ENCODE results near the gene MARK1. TPM values are rescaled to one million over a fixed set of nuclear protein-coding genes. Genes with fewer than 3 reads are reported as not detected.

Gene MARK1
- total and polyA plus RNA-seq, 2 experiments from 2014 or later, result 11.1 to 13.6 TPM

DNA sequence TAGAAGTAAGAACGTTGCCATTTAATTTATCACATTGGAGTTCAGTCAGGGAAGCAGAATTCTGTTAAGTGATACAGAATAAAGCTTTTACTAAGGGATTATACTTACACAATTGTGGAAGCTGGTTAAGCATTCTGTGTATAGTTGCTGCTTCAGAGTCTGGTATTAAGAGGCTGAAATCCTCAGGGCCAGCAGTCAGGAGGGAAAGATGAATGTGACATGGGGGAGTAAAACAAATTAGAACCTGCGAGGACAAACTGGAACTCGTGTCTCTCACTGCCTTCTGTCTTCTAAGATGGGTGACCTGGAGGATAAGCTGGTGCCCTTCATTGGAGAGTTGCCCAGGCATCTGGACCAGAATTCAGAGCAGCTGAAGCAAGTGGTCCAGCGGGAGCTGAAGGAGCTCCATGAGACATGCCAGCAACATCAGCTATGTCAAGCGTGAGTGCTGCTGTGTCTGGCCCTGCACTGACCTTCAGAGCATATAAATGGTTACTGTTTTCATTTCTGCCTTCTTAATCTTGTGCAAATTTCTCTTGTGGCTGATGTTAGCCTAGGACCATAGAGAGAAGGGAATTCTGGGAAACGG, 23.0 kb downstream of the MARK1 start:
- no peaks in the 10 kb centered on the region for H3K9me3 Mint-ChIP-seq
- no peaks in the 10 kb centered on the region for H3K36me3 ChIP-seq (ENCODE audit: insufficient read depth)
- H4K20me1 ChIP-seq (replicated peaks; ENCODE audit: insufficient read depth), result peaks cover 21% of the 10 kb centered on the region
- DNase-seq (ENCODE audit: low spot score) (no peak), ATAC-seq (no peak)
- H3K27ac ChIP-seq (ENCODE audit: low read depth), result no peak overlapping the region
- no peak overlapping the region for H3K4me3 Mint-ChIP-seq
- H3K36me3 Mint-ChIP-seq (ENCODE audit: low read depth), result 0 out of 3 replicates have a peak, but pooled peaks cover 4% of the 10 kb centered on the region
- no peak overlapping the region for H3K4me3 ChIP-seq
- H3K4me1 ChIP-seq (ENCODE audit: insufficient read depth), result peaks cover 3% of the 10 kb centered on the region; the same call in 1 of the 2 replicates
- peaks cover 3% of the 10 kb centered on the region for H3K4me1 Mint-ChIP-seq
- no peaks in the 10 kb centered on the region for H3K27me3 Mint-ChIP-seq (ENCODE audit: insufficient read depth, low read depth, poor library complexity)
- no peak overlapping the region for H3K27ac Mint-ChIP-seq
- H3K9me2 ChIP-seq (ENCODE audit: insufficient read depth), result no peaks in the 10 kb centered on the region; the same call in 1 of the 2 replicates
- peaks cover 98% of the 10 kb centered on the region for H3K79me2 ChIP-seq (replicated peaks; ENCODE audit: insufficient read depth)
- H3K27me3 ChIP-seq (ENCODE audit: insufficient read depth), result no peaks in the 10 kb centered on the region
- no peaks in the 10 kb centered on the region for H3F3A ChIP-seq (replicated peaks; ENCODE audit: low read depth)
- TF ChIP-seq ZNF331 (CRISPR knock-in tag; IDR thresholded peaks at IDR 0.05; ENCODE audit: low read depth), result no peak
- TF ChIP-seq, protein P1, sequence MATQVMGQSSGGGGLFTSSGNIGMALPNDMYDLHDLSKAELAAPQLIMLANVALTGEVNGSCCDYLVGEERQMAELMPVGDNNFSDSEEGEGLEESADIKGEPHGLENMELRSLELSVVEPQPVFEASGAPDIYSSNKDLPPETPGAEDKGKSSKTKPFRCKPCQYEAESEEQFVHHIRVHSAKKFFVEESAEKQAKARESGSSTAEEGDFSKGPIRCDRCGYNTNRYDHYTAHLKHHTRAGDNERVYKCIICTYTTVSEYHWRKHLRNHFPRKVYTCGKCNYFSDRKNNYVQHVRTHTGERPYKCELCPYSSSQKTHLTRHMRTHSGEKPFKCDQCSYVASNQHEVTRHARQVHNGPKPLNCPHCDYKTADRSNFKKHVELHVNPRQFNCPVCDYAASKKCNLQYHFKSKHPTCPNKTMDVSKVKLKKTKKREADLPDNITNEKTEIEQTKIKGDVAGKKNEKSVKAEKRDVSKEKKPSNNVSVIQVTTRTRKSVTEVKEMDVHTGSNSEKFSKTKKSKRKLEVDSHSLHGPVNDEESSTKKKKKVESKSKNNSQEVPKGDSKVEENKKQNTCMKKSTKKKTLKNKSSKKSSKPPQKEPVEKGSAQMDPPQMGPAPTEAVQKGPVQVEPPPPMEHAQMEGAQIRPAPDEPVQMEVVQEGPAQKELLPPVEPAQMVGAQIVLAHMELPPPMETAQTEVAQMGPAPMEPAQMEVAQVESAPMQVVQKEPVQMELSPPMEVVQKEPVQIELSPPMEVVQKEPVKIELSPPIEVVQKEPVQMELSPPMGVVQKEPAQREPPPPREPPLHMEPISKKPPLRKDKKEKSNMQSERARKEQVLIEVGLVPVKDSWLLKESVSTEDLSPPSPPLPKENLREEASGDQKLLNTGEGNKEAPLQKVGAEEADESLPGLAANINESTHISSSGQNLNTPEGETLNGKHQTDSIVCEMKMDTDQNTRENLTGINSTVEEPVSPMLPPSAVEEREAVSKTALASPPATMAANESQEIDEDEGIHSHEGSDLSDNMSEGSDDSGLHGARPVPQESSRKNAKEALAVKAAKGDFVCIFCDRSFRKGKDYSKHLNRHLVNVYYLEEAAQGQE (IDR thresholded peaks at IDR 0.05; ENCODE audit: unreplicated experiment), result no peak
- H2AFZ ChIP-seq, result no peak overlapping the region
- H3K4me2 ChIP-seq, result no peak overlapping the region

DNA sequence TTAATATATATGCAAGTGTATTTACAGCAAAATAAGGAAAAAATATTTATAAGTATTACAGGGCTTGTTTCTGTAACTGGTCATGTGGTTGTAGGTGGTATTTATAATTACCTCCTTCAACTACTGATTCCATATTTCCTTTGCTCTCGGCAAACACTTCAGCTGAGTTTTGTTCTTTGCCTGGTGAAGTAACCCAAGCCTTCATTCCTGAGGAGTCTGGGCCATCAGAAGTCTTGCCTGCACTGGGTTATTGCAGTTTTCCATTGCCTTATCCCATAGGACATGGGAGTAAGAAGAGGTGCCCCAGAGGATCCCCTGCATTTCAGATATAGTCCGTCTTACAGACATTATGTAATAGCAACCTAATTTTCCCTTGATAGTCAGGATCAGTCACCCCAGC, 23.8 kb downstream of the MARK1 start:
- H3F3A ChIP-seq (replicated peaks; ENCODE audit: low read depth), result no peaks in the 10 kb centered on the region
- no peaks in the 10 kb centered on the region for H3K27me3 Mint-ChIP-seq (ENCODE audit: insufficient read depth, low read depth, poor library complexity)
- H3K4me2 ChIP-seq, result no peak overlapping the region
- no peaks in the 10 kb centered on the region for H3K4me1 ChIP-seq (ENCODE audit: insufficient read depth)
- H3K4me3 ChIP-seq, result no peak overlapping the region
- H3K4me3 Mint-ChIP-seq, result no peak overlapping the region
- DNase-seq (ENCODE audit: low spot score) (no peak), ATAC-seq (no peak)
- no peak overlapping the region for H2AFZ ChIP-seq
- H3K27ac ChIP-seq (ENCODE audit: low read depth), result no peak overlapping the region
- H3K79me2 ChIP-seq (replicated peaks; ENCODE audit: insufficient read depth), result peaks cover 98% of the 10 kb centered on the region
- H4K20me1 ChIP-seq (replicated peaks; ENCODE audit: insufficient read depth), result peaks cover 17% of the 10 kb centered on the region
- no peaks in the 10 kb centered on the region; the same call in 2 of the 3 replicates for H3K4me1 Mint-ChIP-seq
- no peak overlapping the region for H3K27ac Mint-ChIP-seq
- H3K36me3 Mint-ChIP-seq (ENCODE audit: low read depth), result 0 out of 3 replicates have a peak, but pooled peaks cover 4% of the 10 kb centered on the region
- no peaks in the 10 kb centered on the region; the same call in 1 of the 2 replicates for H3K9me2 ChIP-seq (ENCODE audit: insufficient read depth)
- H3K9me3 Mint-ChIP-seq, result no peaks in the 10 kb centered on the region
- H3K27me3 ChIP-seq (ENCODE audit: insufficient read depth), result no peaks in the 10 kb centered on the region
- H3K36me3 ChIP-seq (ENCODE audit: insufficient read depth), result no peaks in the 10 kb centered on the region
- TF ChIP-seq CREB1 (CRISPR knock-in tag; IDR thresholded peaks at IDR 0.05; ENCODE audit: low read depth) (no peak), ZNF114 (CRISPR knock-in tag; IDR thresholded peaks at IDR 0.05) (no peak), ZNF331 (CRISPR knock-in tag; IDR thresholded peaks at IDR 0.05; ENCODE audit: low read depth) (no peak), EZH2phosphoT487 (IDR thresholded peaks at IDR 0.05; ENCODE audit: unreplicated experiment) (no peak), POLR2AphosphoS5 (IDR thresholded peaks at IDR 0.05; ENCODE audit: low read depth) (no peak)
- TF ChIP-seq, protein P2, sequence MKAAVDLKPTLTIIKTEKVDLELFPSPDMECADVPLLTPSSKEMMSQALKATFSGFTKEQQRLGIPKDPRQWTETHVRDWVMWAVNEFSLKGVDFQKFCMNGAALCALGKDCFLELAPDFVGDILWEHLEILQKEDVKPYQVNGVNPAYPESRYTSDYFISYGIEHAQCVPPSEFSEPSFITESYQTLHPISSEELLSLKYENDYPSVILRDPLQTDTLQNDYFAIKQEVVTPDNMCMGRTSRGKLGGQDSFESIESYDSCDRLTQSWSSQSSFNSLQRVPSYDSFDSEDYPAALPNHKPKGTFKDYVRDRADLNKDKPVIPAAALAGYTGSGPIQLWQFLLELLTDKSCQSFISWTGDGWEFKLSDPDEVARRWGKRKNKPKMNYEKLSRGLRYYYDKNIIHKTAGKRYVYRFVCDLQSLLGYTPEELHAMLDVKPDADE (IDR thresholded peaks at IDR 0.05), result no peak
- TF ChIP-seq, protein P3, sequence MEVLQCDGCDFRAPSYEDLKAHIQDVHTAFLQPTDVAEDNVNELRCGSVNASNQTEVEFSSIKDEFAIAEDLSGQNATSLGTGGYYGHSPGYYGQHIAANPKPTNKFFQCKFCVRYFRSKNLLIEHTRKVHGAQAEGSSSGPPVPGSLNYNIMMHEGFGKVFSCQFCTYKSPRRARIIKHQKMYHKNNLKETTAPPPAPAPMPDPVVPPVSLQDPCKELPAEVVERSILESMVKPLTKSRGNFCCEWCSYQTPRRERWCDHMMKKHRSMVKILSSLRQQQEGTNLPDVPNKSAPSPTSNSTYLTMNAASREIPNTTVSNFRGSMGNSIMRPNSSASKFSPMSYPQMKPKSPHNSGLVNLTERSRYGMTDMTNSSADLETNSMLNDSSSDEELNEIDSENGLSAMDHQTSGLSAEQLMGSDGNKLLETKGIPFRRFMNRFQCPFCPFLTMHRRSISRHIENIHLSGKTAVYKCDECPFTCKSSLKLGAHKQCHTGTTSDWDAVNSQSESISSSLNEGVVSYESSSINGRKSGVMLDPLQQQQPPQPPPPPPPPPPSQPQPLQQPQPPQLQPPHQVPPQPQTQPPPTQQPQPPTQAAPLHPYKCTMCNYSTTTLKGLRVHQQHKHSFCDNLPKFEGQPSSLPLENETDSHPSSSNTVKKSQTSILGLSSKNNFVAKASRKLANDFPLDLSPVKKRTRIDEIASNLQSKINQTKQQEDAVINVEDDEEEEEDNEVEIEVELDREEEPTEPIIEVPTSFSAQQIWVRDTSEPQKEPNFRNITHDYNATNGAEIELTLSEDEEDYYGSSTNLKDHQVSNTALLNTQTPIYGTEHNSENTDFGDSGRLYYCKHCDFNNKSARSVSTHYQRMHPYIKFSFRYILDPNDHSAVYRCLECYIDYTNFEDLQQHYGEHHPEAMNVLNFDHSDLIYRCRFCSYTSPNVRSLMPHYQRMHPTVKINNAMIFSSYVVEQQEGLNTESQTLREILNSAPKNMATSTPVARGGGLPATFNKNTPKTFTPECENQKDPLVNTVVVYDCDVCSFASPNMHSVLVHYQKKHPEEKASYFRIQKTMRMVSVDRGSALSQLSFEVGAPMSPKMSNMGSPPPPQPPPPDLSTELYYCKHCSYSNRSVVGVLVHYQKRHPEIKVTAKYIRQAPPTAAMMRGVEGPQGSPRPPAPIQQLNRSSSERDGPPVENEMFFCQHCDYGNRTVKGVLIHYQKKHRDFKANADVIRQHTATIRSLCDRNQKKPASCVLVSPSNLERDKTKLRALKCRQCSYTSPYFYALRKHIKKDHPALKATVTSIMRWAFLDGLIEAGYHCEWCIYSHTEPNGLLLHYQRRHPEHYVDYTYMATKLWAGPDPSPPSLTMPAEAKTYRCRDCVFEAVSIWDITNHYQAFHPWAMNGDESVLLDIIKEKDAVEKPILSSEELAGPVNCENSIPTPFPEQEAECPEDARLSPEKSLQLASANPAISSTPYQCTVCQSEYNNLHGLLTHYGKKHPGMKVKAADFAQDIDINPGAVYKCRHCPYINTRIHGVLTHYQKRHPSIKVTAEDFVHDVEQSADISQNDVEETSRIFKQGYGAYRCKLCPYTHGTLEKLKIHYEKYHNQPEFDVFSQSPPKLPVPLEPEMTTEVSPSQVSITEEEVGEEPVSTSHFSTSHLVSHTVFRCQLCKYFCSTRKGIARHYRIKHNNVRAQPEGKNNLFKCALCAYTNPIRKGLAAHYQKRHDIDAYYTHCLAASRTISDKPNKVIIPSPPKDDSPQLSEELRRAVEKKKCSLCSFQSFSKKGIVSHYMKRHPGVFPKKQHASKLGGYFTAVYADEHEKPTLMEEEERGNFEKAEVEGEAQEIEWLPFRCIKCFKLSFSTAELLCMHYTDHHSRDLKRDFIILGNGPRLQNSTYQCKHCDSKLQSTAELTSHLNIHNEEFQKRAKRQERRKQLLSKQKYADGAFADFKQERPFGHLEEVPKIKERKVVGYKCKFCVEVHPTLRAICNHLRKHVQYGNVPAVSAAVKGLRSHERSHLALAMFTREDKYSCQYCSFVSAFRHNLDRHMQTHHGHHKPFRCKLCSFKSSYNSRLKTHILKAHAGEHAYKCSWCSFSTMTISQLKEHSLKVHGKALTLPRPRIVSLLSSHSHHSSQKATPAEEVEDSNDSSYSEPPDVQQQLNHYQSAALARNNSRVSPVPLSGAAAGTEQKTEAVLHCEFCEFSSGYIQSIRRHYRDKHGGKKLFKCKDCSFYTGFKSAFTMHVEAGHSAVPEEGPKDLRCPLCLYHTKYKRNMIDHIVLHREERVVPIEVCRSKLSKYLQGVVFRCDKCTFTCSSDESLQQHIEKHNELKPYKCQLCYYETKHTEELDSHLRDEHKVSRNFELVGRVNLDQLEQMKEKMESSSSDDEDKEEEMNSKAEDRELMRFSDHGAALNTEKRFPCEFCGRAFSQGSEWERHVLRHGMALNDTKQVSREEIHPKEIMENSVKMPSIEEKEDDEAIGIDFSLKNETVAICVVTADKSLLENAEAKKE (CRISPR knock-in tag; IDR thresholded peaks at IDR 0.05), result no peak
